Measurements from ENCODE around the gene TMEM134.
A peak's percentile ranks its signal among the peaks of the same experiment; 100 is the strongest.

The TMEM134 gene

DNA sequence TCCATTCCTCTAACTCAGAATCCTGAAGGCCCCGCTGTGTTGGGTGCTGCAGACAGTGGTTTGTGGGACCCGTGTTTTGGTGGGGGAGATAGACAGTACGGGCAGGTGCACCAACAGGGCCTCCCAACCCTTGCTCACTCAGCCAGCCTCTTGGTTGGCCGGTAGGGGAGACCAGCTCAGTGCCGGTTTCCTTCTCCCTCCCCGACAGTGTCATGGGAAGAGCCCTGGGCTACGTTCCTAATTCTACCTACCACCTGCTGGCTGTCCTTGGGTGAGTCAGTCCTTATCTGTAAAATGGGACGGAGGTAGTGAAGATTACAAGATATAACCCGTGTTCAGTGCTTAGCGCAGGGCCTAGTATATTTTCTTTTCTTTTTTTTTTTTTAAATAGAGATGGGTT lies 5.9 kb downstream of the TMEM134 start:
- DNase-seq (ENCODE audit: low spot score), result no peak
- FAIRE-seq, result no peak

DNA sequence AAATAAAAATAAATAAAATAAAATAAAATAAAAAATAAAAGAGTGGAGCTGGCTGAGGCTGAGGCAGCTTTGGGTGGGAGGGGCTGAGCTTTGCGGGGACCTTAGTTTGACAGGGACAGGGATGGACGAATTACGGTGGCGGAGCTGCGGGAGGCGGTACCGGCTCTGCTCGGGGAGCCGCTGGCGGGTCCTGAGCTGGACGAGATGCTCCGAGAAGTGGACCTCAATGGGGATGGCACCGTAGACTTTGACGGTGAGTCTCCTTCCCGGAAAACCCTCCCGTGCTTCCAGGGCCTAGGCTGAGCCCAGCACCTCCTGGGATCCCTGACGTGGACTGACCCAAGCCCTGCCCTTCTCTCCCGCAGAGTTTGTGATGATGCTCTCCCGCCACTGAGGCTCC lies 10.8 kb downstream of the TMEM134 start:
- DNase-seq (ENCODE audit: low spot score) (no peak), FAIRE-seq (no peak)

- FAIRE-seq (no peak), DNase-seq (ENCODE audit: low spot score) (no peak)
These were observed 11.6 kb downstream of the TMEM134 start for GRCh38 chr11:67457453-67457852.

- DNase-seq (ENCODE audit: low spot score), result no peak
- FAIRE-seq, result no peak
These were observed 12.9 kb downstream of the TMEM134 start for GRCh38 chr11:67456068-67456705.

DNA sequence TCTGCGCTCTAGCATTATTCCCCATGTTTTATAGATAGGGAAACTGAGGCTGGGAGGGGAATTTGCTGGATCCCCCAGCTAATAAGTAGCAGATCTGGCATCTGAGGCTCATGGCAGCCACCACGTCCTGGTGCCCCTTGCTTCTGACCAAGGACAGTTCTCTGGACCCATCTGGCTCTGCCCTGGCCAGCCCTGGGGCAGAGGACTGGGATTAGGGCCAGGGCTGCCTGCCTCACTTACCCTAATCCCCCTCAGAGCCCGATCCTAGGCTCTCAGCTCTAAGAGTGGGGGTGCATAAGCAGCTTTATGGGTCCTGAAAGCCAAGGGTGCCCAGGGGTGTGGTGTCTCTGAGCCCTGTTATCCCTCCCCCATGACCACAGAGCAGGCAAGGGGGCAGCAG lies 14.0 kb downstream of the TMEM134 start, which contains the start of gene CABP4:
CABP4 (plus strand) TSS at position 301 of the 400 bp plus-strand sequence; CDS start at position 371, 70 bp downstream.
- no peak for DNase-seq (ENCODE audit: low spot score)
- FAIRE-seq, result no peak

DNA sequence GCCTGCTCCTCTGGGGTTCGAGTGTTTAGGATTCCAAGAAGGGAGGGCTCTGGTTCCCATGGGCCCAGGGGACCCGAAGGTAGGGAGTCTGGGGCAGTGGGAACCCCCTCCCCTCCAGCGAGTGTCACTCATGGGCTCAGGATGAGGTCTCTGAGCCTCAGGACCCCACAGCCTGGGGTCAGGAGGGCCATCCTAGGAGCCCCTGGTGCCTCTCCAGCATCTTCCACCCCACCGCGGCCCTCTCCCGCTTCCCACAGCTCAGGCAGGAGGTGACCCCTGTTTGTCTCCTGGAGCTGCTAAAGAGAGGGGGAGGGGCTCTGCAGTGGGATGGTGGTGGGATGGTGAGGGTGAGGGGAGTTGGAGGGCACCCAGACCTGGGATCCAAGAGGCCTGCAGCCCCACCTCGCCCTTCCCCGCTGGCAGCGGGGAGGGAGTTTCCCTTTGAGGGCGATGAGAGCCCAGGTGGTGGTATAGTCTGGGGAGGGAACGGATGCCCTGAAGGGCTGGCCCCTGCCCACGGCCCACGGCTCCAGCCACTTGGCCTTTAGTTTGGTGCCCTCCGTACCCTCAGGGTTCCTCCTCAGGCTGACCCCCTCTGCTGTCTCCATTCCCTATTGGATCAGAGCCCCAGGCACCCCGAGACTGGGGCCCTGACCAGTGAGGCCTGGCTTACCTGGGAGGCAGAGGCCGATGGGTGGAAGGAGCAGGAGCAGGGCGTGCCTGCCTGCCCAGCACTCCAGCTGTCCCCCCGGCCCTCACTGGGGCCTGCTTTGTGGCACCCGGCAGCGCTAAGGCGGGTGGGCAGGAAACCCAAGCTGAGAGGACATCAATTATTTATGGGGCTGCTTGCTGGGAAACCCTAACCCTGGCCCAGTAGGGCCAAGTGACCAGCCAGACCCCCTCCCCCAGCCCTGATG lies 15.0 kb downstream of the TMEM134 start:
- FAIRE-seq (no peak), DNase-seq (ENCODE audit: low spot score) (no peak)

- DNase-seq (ENCODE audit: low spot score), result no peak
- FAIRE-seq, result no peak
These were observed 16.7 kb downstream of the TMEM134 start, which contains the start of gene GPR152 for GRCh38 chr11:67452141-67452952. GPR152 (minus strand) TSS chr11:67452729; CDS start chr11:67452724, 5 bp downstream.

GRCh38 chr11:67451658-67451976 lies 17.4 kb downstream of the TMEM134 start:
- DNase-seq (ENCODE audit: low spot score) (no peak), FAIRE-seq (no peak)

DNA sequence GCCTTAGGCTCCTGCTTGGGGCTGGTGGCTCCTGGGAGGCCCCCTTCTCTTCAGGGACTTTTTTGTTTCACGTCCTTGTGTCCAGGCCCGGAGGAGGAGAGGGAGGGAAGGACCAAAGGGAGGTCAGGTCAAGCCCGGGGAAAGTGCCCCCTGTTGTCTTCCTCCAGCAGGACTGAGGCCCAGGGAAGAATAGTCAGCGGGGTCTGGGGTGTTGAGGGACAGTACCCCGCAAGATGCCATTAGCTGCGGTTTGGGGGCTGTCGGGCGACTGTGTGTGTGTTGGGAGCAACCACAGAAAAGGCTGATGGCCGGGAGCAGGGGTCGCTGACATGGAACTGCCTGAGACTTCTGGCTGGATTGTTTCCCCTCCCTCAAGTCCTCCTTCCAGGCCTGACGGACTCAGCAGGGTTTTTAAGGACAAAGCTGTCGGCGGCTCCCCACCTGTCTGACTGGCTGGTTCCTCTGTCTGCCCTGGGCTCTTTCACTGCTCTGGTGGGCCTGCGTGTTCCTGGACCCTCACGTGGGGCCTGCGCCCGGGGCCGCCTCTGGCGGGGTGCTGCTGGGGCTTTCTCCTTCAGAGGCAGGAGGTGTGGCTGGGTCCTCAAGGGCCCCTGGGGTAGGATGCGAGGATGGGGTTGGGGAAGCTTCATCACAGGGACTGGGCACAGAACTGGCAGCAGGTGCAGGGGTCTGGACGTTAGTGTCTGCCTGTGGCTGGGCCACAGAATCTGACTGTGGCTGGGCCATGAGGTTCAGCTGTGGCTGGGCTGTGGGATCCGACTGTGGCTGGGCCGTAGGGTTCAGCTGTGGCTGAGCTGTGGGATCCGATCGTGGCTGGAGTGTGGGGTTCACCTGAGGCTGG lies 18.0 kb downstream of the TMEM134 start:
- FAIRE-seq (no peak), DNase-seq (ENCODE audit: low spot score) (no peak)

DNA sequence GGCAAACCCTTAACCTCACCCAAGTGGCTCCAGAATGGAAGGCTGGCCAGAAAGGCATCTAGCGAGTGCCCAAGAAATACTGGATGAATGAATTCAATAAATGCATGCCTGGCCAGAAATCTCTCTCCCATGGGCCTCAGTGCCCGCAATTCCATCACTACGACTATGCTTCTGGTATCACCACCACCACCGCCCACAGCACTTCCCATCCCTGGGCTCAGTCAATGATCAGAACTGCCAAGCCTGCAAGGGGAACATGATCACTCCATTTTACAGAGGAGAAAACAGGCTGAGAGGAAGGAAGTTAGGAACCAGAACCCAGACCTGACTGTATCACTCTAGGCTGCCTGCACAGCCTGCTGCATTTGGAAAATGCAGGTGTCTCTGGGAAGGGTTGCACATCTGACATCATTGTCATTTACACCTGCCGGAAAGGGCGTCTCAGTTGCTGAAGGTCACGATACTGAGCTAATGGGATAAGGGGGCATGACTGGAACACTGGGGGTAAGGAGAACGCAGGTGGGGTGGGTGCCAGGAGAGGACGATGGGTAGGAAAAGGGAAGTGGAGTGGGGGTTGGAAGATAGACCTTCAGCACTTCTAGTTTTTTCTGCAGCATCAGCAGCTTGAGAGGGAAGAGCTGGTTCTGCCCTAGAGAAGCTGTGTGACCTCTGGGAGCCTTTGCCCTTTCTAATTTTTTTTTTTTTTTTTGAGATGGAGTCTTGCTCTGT lies 19.8 kb downstream of the TMEM134 start:
- DNase-seq (ENCODE audit: low spot score), result no peak
- no peak for FAIRE-seq

DNA sequence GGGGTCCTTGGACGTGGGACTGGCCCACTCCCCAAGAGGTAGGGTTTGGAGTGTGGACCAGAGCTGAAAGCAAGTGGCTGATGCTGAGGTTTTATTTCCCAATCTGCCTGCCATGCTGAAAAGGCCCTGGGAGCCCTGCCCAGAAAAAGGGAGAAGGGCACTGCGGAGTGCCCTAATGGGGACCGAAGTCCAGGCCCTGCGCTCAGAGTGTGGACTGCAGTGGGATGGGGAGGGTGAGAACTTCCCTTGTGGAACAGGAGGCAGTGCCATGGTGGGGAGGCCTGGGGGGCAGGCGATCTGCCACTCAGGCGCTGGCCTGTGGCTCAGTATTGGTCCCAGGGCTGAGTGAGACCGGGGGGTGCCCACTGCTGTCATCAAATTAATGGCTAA lies 20.8 kb downstream of the TMEM134 start:
- FAIRE-seq, result no peak
- no peak for DNase-seq (ENCODE audit: low spot score)

GRCh38 chr11:67445515-67445914 lies 23.5 kb downstream of the TMEM134 start:
- DNase-seq (ENCODE audit: low spot score) (no peak), FAIRE-seq (no peak)

DNA sequence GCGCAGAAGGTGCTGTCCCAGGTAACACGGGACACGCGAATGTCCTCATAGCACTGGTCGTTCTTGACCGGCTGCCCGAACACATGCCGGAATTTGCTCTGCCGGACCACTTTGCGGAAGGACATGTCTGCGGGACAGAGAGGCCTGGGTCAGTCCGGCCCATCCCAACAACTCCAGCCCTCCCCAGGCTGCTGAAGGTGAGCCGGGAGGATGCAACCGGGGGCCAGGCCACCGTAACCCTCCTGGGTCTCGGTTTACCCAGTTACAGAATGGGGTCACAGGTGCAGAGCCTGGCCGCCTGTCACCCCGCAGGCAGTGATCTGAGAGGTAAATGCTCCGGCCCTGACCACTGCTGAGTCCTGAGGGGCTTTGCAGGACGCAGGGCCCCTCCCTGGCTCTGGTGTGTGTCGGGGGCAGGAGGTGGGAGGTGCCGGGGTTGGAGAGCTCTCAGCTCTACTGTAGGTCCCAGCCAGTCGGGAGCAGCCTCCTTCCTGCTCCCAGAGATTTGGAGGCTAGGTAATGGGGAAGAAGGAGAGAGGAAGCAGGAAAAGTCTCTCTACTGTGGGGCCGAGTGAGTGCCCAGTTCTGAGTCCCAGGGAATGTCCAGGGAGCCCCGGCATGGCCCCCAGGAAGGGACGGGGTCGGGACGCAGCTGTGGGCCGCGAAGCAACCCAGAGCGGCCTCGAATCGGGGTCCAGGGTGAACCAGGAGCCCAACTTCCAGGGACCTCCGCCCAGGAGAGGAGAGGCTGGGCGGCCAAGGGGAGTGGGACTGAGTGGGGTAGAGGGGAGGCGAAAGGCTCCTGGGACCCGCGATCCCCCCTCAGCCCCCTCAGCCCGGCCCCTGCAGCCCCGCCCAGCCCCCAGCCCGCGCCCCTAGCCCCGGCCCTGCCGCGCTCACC lies 26.3 kb downstream of the TMEM134 start:
- FAIRE-seq (no peak), DNase-seq (ENCODE audit: low spot score) (peak; percentile 21)

DNA sequence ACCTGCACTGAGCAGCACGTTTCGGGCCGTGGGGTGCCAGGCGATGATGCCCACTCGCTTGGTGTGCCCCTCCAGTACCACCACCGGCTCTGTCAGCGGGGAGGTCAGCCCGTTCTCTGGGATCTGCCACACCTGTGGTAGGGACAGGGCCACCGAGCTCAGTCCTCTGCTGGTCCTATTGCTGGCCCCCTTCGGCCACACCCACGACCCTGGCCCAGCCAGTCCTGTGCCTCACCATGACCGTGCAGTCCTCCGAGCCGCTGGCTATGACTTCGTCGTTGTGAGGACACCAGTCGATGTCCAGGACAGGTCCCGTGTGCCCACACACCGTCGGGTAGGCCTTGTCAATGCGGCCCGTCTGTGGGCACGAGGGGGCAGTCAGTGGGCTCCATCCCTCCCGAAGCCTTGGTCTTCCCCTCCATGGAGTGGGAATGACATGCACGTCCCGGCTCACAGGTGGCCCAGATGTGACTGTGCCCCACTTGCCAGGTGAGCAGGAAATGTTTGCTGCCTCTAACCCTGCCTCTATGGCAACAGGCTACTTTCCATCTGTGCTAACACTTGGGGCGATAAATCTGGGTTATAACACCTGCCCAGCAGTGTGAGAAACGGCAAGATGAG lies 27.2 kb downstream of the TMEM134 start:
- FAIRE-seq (no peak), DNase-seq (ENCODE audit: low spot score) (no peak)

DNA sequence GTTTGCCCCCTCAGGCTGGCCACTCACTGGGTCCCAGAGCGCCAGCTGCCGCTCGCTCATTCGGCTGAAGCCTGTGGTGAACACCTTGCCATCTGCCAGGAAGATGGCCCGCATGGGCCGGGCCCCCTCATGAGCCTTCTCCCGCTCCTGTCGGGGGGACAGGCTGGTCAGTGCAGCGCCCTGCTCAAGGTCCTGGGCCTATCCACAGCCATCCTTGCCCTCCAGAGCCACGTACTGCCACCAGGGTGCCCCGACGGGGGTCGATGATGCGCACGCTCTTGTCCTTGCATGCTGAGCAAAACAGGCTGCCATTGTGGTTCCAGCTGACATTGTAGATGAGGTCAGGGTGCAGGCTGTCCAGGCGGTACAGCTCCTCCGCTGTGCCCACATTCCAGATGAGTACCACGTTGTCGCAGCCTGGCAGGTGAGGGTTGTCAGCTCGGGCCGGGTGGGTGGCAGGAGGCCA lies 27.9 kb downstream of the TMEM134 start:
- FAIRE-seq, result no peak
- no peak for DNase-seq (ENCODE audit: low spot score)

DNA sequence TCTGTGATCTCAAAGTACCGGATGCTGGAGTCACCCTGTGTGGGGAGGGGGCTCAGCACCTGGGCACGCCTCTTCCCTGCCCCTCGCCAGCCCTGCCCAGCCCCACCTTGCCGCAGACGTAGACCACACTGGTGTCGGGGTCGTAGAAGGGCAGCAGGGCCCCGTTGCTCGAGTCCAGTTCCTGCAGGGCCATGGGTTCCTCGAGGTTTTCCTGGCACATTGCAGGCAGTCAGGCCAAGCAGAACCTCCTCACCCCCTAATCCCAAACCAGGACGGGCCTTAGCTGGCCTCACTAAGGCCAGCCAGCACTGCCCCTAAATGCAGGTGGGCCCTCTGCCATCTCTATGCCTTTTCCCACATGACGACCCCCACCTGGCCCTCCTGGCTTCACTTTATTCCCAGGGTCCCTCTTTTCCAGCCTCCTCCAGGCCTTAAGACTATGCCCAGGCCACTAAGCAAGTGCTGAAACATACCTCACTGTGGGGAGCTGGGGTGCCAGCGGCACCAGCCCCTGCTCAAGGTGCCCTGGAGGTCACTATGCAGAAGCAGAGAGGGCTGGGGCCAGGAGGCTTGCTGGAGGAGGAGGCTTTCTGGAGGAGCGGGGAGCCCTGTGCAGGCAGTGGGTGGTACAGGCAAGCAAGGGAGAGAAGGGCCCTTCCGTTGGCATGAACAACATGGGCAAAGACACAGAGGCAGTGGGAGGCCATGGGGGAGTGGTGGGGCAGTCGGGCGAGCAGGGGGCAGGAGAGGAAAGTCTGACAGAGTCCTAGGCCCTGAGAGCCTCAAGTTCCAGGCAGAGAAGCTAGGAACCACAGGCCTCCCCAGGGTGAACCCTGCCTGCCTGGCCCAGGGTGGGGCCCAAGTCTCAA lies 28.6 kb downstream of the TMEM134 start:
- FAIRE-seq, result no peak
- DNase-seq (ENCODE audit: low spot score), result no peak

GRCh38 chr11:67439321-67440228 lies 29.5 kb downstream of the TMEM134 start:
- FAIRE-seq (peak; percentile 17), DNase-seq (ENCODE audit: low spot score) (no peak)

All from urothelium cell line (cell line).